Activated T-cell treated with anti-CD3 and anti-CD28 coated beads, Interleukin-2, amount 50 U/mL, for 72 hours (primary cell): ENCODE data around the gene MFNG. TPM values are rescaled to one million over a fixed set of nuclear protein-coding genes. Genes with fewer than 3 reads are reported as not detected.

ENCODE experiments used
- ATAC-seq, 2 donors: fragments of 150-1000 bp; cut with Tn5 transposase; replicated peaks in 1 of 2; 2 replicates each; pipeline ENCODE4 v1.10.0; 2021; ENCODE audit warnings: moderate library complexity in 2 of 2, mild to moderate bottlenecking in 1 of 2
- DNase-seq, 2 donors: peaks; one replicate each; pipeline ENCODE4 v3.0.0; 2021 to 2022; ENCODE audit warnings: mixed read lengths in 1 of 2
- H3K27ac Mint-ChIP-seq: one replicate; pipeline ENCODE4 v1.8.0; 2022; ENCODE audit warnings: mild to moderate bottlenecking, moderate library complexity, mixed read lengths
- H3K27me3 Mint-ChIP-seq: one replicate; pipeline ENCODE4 v1.8.0; 2022; ENCODE audit warnings: low read depth, mixed read lengths
- H3K36me3 Mint-ChIP-seq, 2 donors: one replicate each; pipeline ENCODE4 v1.8.0; 2022; ENCODE audit warnings: mixed read lengths in 2 of 2, mild to moderate bottlenecking in 1 of 2; ENCODE audit not compliant: insufficient read depth in 2 of 2
- H3K4me1 Mint-ChIP-seq: one replicate; pipeline ENCODE4 v1.8.0; 2022; ENCODE audit warnings: low read depth, mixed read lengths
- H3K4me3 Mint-ChIP-seq, 2 donors: one replicate each; pipeline ENCODE4 v1.8.0; 2022; ENCODE audit warnings: mild to moderate bottlenecking in 2 of 2, mixed read lengths in 2 of 2, moderate library complexity in 2 of 2
- H3K9me3 Mint-ChIP-seq, 2 donors: one replicate each; pipeline ENCODE4 v1.8.0; 2022; ENCODE audit warnings: mixed read lengths in 2 of 2
- total RNA-seq, 2 donors: library from RNA; stranded (reverse); gene quantifications; one replicate each; pipeline ENCODE4 v1.2.3, GENCODE V29; 2022

The MFNG gene
- total RNA-seq, 2 donors from 2014 or later, result 94.0 to 116 TPM

DNA sequence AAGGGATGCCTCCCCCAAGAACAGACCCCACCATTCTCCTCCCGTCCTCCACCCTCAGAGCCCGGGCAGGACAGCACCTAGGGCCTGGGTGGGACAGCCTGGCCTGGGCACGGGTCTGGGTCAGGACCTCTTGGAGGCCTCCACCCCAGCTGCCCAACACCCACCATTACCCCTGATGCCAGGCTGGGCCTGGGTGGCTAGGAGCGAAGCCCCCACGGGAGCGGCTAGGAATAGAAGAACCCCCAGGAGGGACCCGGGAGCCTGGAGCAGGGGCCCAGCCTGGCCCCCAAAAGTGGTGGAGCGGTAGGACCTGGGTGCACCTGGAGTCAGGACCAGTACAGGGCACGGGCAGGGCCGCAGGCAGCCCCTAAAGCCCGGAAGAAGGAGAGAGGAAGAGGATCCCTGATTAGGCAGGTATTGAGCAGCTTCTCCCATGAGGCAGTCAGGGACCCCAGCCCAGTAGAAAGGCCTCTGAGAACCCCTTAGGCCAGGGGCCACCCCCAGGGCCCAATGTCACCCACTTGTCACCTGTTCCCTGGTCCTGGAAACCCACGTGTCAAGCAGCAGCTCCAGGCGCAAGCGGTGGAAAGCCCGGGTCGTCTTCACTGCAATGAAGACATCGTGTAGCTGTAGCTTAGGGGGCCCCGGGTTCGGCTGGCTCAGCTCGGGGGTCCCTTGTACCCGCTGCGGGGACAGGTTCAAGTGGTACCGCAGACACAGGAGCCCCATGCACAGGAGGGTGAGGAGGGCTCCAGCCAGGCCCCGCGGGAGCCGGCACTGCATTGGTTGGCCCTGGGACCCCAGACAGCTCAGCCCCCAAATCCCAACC, 575 bp downstream of the MFNG start:
- H3K36me3 Mint-ChIP-seq, result peaks cover 7 to 8% of the 10 kb centered on the region in 2 donors
- H3K9me3 Mint-ChIP-seq, result no peaks in the 10 kb centered on the region
- peaks cover 66% of the 10 kb centered on the region for H3K4me1 Mint-ChIP-seq
- H3K4me3 Mint-ChIP-seq, result peak overlapping the region; percentile 90 to 93
- DNase-seq (peak; percentile 20 to 29), ATAC-seq (peak; percentile 6 to 8)
- H3K27me3 Mint-ChIP-seq, result no peaks in the 10 kb centered on the region
- peak overlapping the region; percentile 90 for H3K27ac Mint-ChIP-seq

DNA sequence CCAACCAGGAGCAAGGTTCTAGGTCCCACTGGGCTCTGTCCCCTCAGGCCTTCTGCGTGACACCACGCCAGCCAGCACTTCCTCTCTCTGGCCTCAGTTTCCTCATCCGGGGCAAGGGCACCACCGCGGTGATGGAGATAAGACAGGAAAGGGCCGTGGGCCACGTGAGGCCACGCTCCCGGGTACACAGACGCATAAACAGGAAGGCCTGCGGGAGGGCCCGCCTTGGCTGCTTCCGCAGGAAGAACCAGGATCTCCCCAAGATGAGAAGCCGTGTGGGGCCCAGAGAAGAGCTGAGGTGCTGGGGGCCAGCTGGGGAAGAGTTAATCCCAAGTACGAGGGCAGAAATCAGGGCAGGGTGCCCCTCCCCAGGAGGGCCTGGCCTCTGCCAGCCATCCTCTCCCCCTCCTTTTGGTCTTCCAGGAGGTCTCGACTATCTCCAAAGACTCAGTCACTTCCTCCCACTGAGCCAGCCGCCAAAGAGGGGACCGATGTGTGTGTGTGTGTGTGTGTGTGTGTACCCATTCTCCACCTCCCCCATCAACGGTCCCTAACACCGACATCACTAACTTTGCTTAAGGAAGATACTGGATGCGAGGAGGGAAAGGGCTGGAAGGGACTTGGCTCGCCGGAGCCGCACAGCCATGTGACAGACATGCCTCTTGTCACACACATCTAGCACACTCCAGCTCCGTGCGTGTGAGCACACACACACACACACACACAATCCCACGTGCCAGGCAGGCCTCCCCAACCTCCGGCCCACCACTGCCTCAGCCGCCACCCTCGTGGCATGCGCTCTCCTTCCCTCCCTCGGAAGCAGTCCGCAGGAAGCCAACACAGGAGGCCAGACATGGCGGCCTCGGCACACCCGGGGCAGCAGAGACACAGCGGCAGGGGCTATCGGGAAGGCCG, 1.4 kb downstream of the MFNG start:
- ATAC-seq, result peak; percentile 78 to 79
- Mint-ChIP-seq H3K36me3 (peaks cover 8% of the 10 kb centered on the region in 2 donors), H3K27ac (peak overlapping the region; percentile 90), H3K4me1 (peaks cover 64% of the 10 kb centered on the region), H3K27me3 (no peaks in the 10 kb centered on the region), H3K4me3 (peak overlapping the region; percentile 90 to 93), H3K9me3 (no peaks in the 10 kb centered on the region)
- peak; percentile 84 to 85 for DNase-seq

DNA sequence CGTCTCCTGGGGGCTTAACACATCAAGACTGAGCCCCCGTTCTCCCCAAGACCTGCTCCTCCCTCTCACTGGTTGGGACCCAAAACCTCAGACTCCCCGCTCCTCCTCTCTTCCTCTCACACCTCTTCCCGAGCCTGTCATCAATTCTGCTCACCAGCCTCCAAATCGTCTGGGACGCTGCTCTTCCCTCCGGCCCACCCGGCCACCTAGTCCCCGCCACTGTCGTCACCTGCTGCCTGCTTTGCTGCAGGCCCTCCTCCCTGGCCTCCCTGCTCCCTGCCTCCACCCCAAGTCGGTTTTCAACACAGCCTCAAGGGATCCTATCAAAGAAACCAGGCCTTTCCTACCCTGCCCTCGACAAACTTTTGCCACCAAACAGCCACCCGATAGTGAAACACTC, 3.1 kb downstream of the MFNG start:
- H3K27ac Mint-ChIP-seq, result peak overlapping the region; percentile 96
- peaks cover 48% of the 10 kb centered on the region for H3K4me1 Mint-ChIP-seq
- ATAC-seq (no peak), DNase-seq (no peak)
- H3K9me3 Mint-ChIP-seq, result no peaks in the 10 kb centered on the region
- H3K27me3 Mint-ChIP-seq, result no peaks in the 10 kb centered on the region
- H3K4me3 Mint-ChIP-seq, result peak overlapping the region; percentile 90 to 92
- peaks cover 8 to 12% of the 10 kb centered on the region in 2 donors for H3K36me3 Mint-ChIP-seq

DNA sequence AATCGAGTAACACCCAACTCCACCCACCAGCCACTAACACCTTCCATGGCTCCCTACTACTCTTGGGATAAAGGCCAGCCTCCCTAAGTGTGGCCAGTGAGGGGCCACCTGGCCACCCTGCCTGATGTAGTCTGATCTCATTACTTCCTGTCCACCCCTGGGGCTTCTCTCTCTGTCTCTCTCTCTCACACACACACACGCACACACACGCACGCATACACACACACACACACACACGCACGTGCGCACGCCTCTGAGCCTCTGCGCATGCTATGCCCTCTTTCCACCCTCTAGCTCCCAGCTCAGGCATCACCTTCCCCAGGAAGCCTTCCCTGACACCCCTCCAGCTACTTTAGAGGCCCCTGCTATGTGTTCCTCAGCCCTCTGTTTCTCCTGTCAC, 3.9 kb downstream of the MFNG start:
- DNase-seq, result no peak
- no peaks in the 10 kb centered on the region for H3K27me3 Mint-ChIP-seq
- peak overlapping the region; percentile 16 to 90 for H3K4me3 Mint-ChIP-seq
- no peak for ATAC-seq
- H3K27ac Mint-ChIP-seq, result peak overlapping the region; percentile 96
- H3K4me1 Mint-ChIP-seq, result peaks cover 40% of the 10 kb centered on the region
- H3K9me3 Mint-ChIP-seq, result no peaks in the 10 kb centered on the region
- peaks cover 8 to 12% of the 10 kb centered on the region in 2 donors for H3K36me3 Mint-ChIP-seq

DNA sequence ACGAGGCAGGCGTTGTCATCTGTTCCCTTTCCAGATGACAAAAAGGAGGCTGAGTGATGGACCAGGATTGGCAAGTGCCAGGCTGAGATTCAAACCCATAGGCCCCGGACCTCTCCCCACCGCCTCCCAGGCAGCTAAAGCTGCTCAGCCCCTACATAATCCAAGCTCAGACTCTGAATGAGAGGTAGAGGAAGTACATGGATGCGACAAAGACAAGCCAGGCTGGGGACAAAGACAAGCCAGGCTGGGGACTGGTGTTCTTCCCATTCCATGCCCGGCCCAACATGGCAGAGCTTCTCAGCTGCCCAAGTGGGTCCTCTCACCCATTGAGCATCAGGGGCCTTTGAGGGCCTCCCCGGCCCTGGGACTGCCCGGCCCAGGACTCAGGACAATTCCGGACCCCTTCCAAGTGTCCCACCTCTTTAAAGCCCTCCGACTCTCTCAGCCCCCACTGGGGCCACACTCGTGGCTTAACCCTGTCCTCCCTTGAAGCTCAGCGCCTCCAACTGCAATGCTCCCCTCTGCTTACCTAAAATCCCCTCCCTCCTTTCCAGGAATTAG, 4.8 kb downstream of the MFNG start:
- Mint-ChIP-seq H3K4me1 (peaks cover 32% of the 10 kb centered on the region), H3K4me3 (peak overlapping the region in 1 of 2 donors; percentile 90), H3K27ac (peak overlapping the region; percentile 70), H3K36me3 (peaks cover 8 to 12% of the 10 kb centered on the region in 2 donors), H3K9me3 (no peaks in the 10 kb centered on the region), H3K27me3 (no peaks in the 10 kb centered on the region)
- ATAC-seq (no peak), DNase-seq (no peak)

DNA sequence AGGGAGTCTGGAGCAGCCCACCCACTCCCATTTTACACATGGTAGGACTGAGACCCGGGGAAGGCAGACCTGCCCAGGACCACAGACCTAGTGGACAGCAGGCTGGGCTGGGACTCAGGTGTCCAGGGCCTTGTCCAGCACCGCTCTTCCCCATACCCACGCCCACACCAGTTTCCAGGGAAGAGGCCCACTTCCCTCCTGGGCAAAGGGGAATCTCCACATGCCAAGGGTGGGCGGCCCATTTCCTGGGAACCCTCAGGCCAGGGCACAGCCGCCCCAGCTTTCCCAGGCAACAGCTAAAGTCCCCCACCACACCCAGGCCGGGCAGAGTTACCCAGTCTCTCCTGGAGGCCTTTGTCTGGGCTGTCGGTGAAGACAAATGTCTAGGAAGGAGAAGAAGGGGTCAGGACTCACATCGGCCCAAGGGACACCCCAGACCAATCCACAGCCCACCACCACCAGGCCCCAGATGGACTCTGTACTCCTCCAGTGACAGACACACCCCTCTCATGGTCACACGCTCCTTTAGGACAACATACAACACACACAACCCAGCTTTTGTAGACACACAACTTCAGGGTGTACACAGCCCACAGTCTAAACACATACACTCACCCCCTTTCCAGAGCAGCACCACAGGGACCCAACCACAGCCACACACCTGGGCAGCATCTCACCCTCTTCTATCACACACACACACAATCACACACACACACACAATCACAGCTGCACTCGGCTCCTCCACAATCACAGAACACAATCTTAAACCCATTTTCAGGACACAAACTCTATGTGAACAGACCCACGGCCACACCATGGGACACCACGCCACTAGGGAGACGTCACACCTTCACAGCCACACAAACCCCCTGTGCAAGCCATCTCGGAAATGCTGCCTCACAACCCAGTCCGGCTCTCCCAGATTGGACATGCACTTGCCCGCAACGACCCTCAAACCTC, 5.5 kb downstream of the MFNG start:
- DNase-seq (no peak), ATAC-seq (no peak)
- H3K9me3 Mint-ChIP-seq, result no peaks in the 10 kb centered on the region
- no peak overlapping the region for H3K4me3 Mint-ChIP-seq
- H3K4me1 Mint-ChIP-seq, result peaks cover 30% of the 10 kb centered on the region
- peaks cover 8 to 12% of the 10 kb centered on the region in 2 donors for H3K36me3 Mint-ChIP-seq
- H3K27ac Mint-ChIP-seq, result peak overlapping the region; percentile 20
- no peaks in the 10 kb centered on the region for H3K27me3 Mint-ChIP-seq

DNA sequence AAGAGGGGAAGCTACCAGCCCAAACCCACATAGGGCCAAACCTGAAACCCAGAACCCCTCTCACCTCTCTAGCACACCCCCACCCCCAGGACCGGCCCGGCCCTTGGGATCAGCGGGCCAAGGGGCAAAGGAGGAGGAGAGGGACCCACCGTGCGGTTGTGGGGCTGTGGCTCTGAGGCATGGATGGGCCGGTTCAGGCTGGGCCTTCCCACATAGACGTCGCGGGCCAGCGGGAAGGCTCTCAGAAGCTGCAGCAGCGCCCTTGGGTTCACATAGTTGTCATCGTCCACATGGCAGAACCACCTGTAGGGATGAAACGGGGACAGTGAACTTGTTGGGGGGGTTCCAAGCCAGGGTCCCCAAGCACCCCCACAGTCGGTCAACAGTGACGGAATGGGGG, 7.0 kb downstream of the MFNG start:
- Mint-ChIP-seq H3K4me1 (peaks cover 30% of the 10 kb centered on the region), H3K27me3 (no peaks in the 10 kb centered on the region), H3K9me3 (no peaks in the 10 kb centered on the region), H3K4me3 (no peak overlapping the region), H3K27ac (no peak overlapping the region), H3K36me3 (peaks cover 2 to 9% of the 10 kb centered on the region in 2 donors)
- ATAC-seq (no peak), DNase-seq (no peak)

DNA sequence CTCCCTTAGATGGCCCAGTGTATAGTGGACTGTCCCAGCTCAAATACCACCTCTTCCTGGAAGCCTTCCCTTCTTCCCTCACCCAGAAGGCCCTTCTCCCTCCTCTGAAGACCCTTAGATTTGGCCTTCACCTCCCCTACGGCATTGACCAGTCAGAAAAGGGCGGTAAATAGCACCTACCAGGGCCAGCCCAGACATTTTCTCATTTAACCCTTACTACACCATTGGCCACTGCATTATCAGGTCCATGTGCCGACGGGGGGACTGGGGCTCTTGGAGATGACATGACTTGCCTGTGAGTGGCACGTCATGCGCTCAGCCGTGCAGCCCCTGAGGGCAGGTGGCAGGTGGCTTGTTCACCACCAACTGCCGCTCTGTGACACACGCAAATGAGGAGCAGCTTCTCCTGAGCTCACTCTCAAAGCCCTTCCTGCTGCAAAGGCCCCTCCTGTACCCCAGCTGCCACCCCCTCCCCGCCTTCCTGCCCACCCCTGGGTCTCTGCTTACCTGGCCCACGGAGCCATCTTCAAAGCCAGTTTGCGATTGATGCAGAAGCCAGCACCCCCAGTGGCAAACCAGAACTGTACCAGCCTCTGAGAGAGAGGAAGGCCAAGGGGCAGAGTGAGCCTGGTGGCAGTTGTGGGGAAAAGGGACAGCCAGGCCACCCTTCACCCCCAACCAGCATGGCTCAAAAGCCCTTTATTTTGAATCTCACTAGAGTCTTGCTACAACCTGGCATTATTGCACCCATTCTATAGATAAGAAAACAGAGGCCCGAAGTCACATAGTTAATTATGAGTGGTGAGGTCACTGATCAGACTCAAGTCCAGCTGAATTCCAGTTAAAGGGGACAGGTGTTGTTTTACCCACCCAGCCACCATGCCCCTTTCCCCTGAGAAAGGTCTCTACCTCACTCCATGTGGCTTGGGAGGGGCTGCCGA, 9.5 kb downstream of the MFNG start:
- H3K27ac Mint-ChIP-seq, result peak overlapping the region; percentile 50
- H3K4me3 Mint-ChIP-seq, result no peak overlapping the region
- peaks cover 2 to 12% of the 10 kb centered on the region in 2 donors for H3K36me3 Mint-ChIP-seq
- peaks cover 8% of the 10 kb centered on the region for H3K4me1 Mint-ChIP-seq
- no peaks in the 10 kb centered on the region for H3K9me3 Mint-ChIP-seq
- no peak for ATAC-seq
- H3K27me3 Mint-ChIP-seq, result no peaks in the 10 kb centered on the region
- DNase-seq, result no peak

DNA sequence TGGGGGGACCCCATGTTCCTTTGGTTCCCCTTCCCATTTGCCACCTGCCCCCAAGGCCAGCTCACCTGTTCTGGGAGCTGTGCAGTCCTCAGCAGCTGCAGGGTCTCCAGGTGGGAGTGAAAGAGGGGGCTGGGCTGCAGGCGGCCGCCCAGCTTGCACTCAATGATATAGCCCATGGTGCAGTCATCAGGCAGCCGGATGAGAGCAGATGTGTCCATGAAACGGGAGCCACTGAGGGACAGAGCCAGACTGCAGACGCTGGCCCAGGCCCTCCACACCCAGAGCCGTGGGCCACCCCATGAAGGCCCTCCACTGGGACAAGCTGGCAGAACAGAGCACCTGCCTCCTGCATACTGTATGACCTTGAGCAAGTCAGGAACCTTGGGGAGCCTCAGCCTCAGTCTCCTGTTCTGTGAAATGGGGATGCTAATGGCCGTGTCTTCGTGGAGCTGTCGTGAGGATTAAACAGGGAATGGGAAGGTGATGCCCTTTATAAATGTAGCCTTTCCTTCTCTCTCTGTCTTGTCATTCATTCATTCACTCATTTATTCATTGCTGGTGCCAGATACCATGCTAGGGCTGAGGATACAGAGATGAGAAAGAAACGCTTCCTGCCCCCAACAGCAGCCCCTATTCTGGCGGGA, 11.6 kb downstream of the MFNG start:
- Mint-ChIP-seq H3K27me3 (no peaks in the 10 kb centered on the region), H3K9me3 (no peaks in the 10 kb centered on the region), H3K4me3 (no peak overlapping the region), H3K4me1 (no peaks in the 10 kb centered on the region), H3K27ac (no peak overlapping the region), H3K36me3 (peaks cover 3 to 13% of the 10 kb centered on the region in 2 donors)
- DNase-seq (no peak), ATAC-seq (no peak)

DNA sequence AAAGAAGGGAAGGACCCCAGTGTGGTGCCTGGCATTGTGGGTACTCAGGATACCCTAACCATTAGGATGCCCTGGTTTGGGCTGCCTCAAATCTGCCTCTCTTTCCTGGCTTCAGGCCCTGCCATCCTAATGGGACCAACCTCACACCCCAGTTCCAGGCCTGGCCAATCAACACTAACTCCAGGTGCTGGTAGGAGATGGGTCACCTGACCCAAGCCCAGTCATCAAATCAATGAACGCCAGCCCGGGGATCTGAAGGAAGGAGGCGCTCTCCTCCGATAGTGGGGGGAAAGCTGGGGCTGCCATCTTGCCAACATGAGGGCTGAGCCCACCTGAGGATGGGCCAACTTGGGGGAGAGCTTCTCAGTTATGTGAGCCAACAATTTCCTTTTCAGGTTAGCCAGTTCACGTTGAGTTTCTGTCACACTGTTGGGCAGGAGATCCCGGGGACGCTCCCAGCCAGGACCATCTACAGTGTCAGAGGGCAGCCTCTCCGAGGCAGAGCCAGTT, 12.7 kb downstream of the MFNG start:
- no peaks in the 10 kb centered on the region for H3K9me3 Mint-ChIP-seq
- no peaks in the 10 kb centered on the region for H3K27me3 Mint-ChIP-seq
- DNase-seq (no peak), ATAC-seq (no peak)
- no peak overlapping the region for H3K4me3 Mint-ChIP-seq
- H3K27ac Mint-ChIP-seq, result no peak overlapping the region
- H3K36me3 Mint-ChIP-seq, result peaks cover 3 to 16% of the 10 kb centered on the region in 2 donors
- no peaks in the 10 kb centered on the region for H3K4me1 Mint-ChIP-seq
